WTC11 (cell line): ENCODE results near the gene PXN. TPM values are rescaled to one million over a fixed set of nuclear protein-coding genes. Genes with fewer than 3 reads are reported as not detected.
A peak's percentile ranks its signal among the peaks of the same experiment; 100 is the strongest.

Experiments used
- ATAC-seq: fragments of 200-7000 bp; cut with Tn5 transposase; 2 replicates; pipeline ENCODE4 v1.10.0; 2021; ENCODE audit warnings: mild to moderate bottlenecking, moderate library complexity
- CTCF ChIA-PET: fragments of 300-600 bp; sonication (Branson Sonifier 250); formaldehyde crosslinking; loops from one replicate; lab custom pipeline; 2021; ENCODE audit warnings: antibody characterized with exemption; lab: Charles Lee
- POLR2A ChIA-PET: fragments of 350-600 bp; sonication (Branson Sonifier 250); formaldehyde crosslinking; loops from one replicate; lab custom pipeline; 2021; ENCODE audit warnings: antibody characterized with exemption; lab: Charles Lee
- DNase-seq: peaks from one replicate; pipeline ENCODE4 v3.0.0; 2021; ENCODE audit warnings: low spot score
- H3K27ac Mint-ChIP-seq: 2 replicates; pipeline ENCODE4 v1.8.0; 2021; ENCODE audit warnings: mixed read lengths
- H3K27me3 Mint-ChIP-seq: 2 replicates; pipeline ENCODE4 v1.8.0; 2021; ENCODE audit warnings: low read depth, mild to moderate bottlenecking, moderate library complexity, mixed read lengths
- H3K36me3 Mint-ChIP-seq: 2 replicates; pipeline ENCODE4 v1.8.0; 2021; ENCODE audit warnings: mixed read lengths
- H3K4me1 Mint-ChIP-seq: 2 replicates; pipeline ENCODE4 v1.8.0; 2022; ENCODE audit warnings: mixed read lengths
- H3K4me3 Mint-ChIP-seq: 2 replicates; pipeline ENCODE4 v1.8.0; 2021; ENCODE audit warnings: mild to moderate bottlenecking, moderate library complexity, mixed read lengths
- H3K9me3 Mint-ChIP-seq: 2 replicates; pipeline ENCODE4 v1.8.0; 2021; ENCODE audit warnings: mixed read lengths
- CDX4 ChIP-seq: fragments of 250-450 bp; sonication (Bioruptor Pico); IDR thresholded peaks from 2 replicates; pipeline ENCODE4 v1.9.0; 2021; ENCODE audit warnings: moderate library complexity, mild to moderate bottlenecking, inconsistent platforms, borderline replicate concordance
- ELF4 ChIP-seq: sonication (generic); formaldehyde crosslinking; IDR thresholded peaks from 2 replicates; pipeline ENCODE4 v1.8.1; 2022; ENCODE audit warnings: low read depth, mild to moderate bottlenecking, moderate library complexity, missing genetic modification reagents
- GTF2I ChIP-seq: fragments of 250-450 bp; sonication (Bioruptor Pico); conservative IDR thresholded peaks from 2 replicates; pipeline ENCODE4 v1.4.0; 2021; ENCODE audit warnings: mild to moderate bottlenecking
- NFYB ChIP-seq: sonication (generic); formaldehyde crosslinking; conservative IDR thresholded peaks from 2 replicates; pipeline ENCODE4 v1.8.0; 2022; ENCODE audit warnings: low read depth, missing genetic modification reagents
- PRRX2 ChIP-seq: fragments of 250-450 bp; sonication (Bioruptor Pico); IDR thresholded peaks from 2 replicates; pipeline ENCODE4 v1.8.0; 2021; ENCODE audit warnings: mild to moderate bottlenecking
- TEAD1 ChIP-seq: sonication (generic); formaldehyde crosslinking; IDR thresholded peaks from 2 replicates; pipeline ENCODE4 v1.8.0; 2022; ENCODE audit warnings: mild to moderate bottlenecking, missing genetic modification reagents
- ZNF263 ChIP-seq: sonication (generic); formaldehyde crosslinking; IDR thresholded peaks from 2 replicates; pipeline ENCODE4 v1.8.1; 2022; ENCODE audit warnings: low read depth, mild to moderate bottlenecking, moderate library complexity, missing genetic modification reagents
- ZNF317 ChIP-seq: sonication (generic); formaldehyde crosslinking; IDR thresholded peaks from 2 replicates; pipeline ENCODE4 v1.8.1; 2023; ENCODE audit warnings: low read depth, mild to moderate bottlenecking, moderate library complexity, missing genetic modification reagents, borderline replicate concordance
- ZNF512 ChIP-seq: sonication (generic); formaldehyde crosslinking; IDR thresholded peaks from 2 replicates; pipeline ENCODE4 v1.8.1; 2022; ENCODE audit warnings: missing genetic modification reagents, borderline replicate concordance
- ZNF532 ChIP-seq: fragments of 250-450 bp; sonication (Bioruptor Pico); IDR thresholded peaks from 2 replicates; pipeline ENCODE4 v1.9.0; 2021; ENCODE audit warnings: mild to moderate bottlenecking, borderline replicate concordance
- ZNF671 ChIP-seq: fragments of 250-450 bp; sonication (Bioruptor Pico); IDR thresholded peaks from 2 replicates; pipeline ENCODE4 v1.8.0; 2021; ENCODE audit warnings: mild to moderate bottlenecking
- ZSCAN18 ChIP-seq: fragments of 250-450 bp; sonication (Bioruptor Pico); IDR thresholded peaks from 2 replicates; pipeline ENCODE4 v2.1.2; 2022; ENCODE audit warnings: mild to moderate bottlenecking, moderate library complexity
- total RNA-seq: library from RNA; stranded (reverse); gene quantifications from 3 replicates; pipeline ENCODE4 v1.2.3, GENCODE V29; 2021
- TF ChIP-seq, protein P1 (sequence below): sonication (generic); formaldehyde crosslinking; conservative IDR thresholded peaks from 2 replicates; pipeline ENCODE4 v1.8.1; 2022; ENCODE audit warnings: mild to moderate bottlenecking, missing genetic modification reagents
- TF ChIP-seq, protein P2 (sequence below): fragments of 250-450 bp; sonication (Bioruptor Pico); IDR thresholded peaks from 2 replicates; pipeline ENCODE4 v1.9.0; 2021; ENCODE audit warnings: mild to moderate bottlenecking

PXN gene
- total RNA-seq, 1 experiment from 2014 or later = 132 TPM

GRCh38 chr12:120249875-120250795 is 15.4 kb downstream of the PXN start:
- H3K9me3 Mint-ChIP-seq = no peaks in the 10 kb centered on the region
- DNase-seq (no peak), ATAC-seq (no peak)
- no peaks in the 10 kb centered on the region for H3K27me3 Mint-ChIP-seq
- H3K4me1 Mint-ChIP-seq = peaks cover 46% of the 10 kb centered on the region
- peaks cover 4% of the 10 kb centered on the region for H3K36me3 Mint-ChIP-seq
- ChIA-PET POLR2A (interaction anchor here (0.8 to 1.3 kb wide), 3 partner anchors 15 to 49 kb away, joined by 3 to 4 read pairs (median 4); no protein-coding TSS in a partner anchor), CTCF (interaction anchor here (0.6 to 22.1 kb wide), 5 partner anchors 10 to 37 kb away, joined by 3 to 717 read pairs (median 14); partner anchors contain the start of gene PXN)
- no peak overlapping the region for H3K4me3 Mint-ChIP-seq
- peak overlapping the region; percentile 46 for H3K27ac Mint-ChIP-seq
- no peak for TF ChIP-seq ELF4
- no peak for TF ChIP-seq NFYB (CRISPR knock-in tag)
- TF ChIP-seq, protein P1, sequence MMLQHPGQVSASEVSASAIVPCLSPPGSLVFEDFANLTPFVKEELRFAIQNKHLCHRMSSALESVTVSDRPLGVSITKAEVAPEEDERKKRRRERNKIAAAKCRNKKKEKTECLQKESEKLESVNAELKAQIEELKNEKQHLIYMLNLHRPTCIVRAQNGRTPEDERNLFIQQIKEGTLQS (CRISPR knock-in tag) = no peak
- TF ChIP-seq ZNF671 (CRISPR knock-in tag) = no peak
- no peak for TF ChIP-seq PRRX2 (CRISPR knock-in tag)
- TF ChIP-seq ZNF512 (CRISPR knock-in tag) = no peak
- TF ChIP-seq ZNF532 (CRISPR knock-in tag) = no peak
- TF ChIP-seq CDX4 (CRISPR knock-in tag) = no peak
- TF ChIP-seq ZNF263 (CRISPR knock-in tag) = no peak
- TF ChIP-seq ZSCAN18 (CRISPR knock-in tag) = no peak
- TF ChIP-seq, protein P2, sequence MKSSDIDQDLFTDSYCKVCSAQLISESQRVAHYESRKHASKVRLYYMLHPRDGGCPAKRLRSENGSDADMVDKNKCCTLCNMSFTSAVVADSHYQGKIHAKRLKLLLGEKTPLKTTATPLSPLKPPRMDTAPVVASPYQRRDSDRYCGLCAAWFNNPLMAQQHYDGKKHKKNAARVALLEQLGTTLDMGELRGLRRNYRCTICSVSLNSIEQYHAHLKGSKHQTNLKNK (CRISPR knock-in tag) = no peak
- TF ChIP-seq ZNF317 (CRISPR knock-in tag) = no peak
- no peak for TF ChIP-seq TEAD1 (CRISPR knock-in tag)
- TF ChIP-seq GTF2I (CRISPR knock-in tag) = no peak
